ENCODE measurements around the gene TET3.
A peak's percentile ranks its signal among the peaks of the same experiment; 100 is the strongest.

Gene TET3

DNA sequence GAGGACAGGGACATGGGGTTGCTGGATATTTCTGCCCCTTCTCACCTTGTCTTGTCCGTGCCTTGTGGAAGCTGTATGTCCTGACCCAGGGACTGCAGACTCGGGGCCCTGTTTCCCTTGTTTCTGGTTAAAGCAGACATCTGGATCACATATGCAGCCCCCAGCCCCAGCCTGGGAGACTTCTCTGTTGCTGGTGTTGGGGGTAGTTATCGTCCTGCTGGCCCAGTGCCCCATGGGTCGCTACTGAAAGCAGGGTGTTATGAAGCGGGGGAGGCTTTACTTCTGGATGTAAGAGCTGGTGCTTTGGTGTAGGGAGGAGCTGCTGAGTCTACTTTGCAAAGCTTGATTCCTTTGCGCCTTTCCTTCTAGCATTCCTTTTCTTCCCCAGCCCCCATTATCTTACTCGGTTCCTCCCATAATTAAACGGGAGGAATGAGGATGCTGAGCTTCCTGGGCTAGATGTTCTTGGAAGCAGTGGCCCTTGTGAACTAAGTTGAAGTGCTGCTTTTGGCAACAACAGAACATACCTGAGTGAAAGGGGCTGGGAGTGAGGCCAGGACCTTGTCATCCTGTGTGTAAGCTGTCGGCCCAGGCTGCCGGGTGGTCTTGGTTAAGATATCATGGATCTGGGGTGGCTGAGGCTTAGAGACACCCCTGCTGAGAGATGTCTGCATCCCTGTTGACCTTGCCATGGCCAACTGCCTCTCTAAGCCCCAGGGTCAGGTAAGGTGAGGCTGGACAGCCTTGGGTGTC, 3.4 kb downstream of the TET3 start:
- no peak for DNase-seq

DNA sequence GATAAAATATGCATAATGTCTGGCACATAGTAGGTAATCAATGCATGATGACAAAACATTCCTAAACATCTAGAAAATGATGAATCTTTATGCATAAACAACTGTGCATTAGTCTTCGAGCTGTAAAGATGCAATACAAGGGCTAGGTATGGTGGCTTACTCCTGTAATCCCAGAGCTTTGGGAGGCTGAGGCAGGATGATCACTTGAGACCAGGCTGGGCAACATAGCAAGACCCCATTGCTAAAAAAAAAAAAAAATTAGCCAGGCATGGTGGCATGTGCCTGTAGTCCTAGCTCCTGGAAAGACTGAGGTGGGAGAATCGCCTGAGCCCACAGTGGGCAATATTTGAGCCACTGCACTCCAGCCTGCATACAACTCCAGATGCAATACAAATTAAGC, 5.3 kb downstream of the TET3 start:
- no peak for DNase-seq

DNA sequence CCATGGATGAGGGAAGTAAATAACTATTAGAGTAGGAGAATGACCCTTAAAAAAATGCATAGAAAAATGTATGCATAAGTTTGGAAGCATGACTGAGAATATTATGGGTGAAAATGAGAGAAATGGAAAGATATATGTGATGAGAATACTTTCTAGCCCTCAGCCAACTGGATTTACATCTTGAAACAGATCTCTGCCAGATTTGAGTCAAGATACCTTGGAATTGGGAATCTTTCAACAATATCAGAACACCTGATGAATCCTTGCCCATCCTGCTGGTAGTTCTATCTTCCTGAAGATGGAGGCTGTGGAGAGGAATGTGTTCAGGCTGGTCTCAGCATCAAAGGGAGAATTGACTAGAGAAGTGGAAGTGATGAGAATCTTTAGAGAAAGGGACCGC, 5.8 kb downstream of the TET3 start:
- no peak for DNase-seq

DNA sequence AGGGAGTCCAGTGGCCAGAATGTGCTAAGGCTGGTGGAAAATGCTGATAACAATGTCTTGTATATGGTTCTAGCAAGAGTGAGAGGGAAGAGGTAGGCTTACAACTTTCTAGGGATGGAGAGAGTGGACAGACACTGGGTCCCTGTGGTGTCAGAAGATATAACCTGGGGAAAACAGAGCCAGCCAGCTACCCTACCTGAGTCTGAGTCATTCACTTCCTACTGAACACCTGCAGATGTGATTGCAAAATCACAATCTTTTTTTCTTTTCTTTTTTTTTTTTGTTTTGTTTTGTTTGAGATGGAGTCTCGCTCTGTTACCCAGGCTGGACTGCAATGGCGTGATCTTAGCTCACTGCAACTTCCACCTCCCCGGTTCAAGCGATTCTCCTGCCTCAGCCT, 7.3 kb downstream of the TET3 start:
- DNase-seq: no peak

DNA sequence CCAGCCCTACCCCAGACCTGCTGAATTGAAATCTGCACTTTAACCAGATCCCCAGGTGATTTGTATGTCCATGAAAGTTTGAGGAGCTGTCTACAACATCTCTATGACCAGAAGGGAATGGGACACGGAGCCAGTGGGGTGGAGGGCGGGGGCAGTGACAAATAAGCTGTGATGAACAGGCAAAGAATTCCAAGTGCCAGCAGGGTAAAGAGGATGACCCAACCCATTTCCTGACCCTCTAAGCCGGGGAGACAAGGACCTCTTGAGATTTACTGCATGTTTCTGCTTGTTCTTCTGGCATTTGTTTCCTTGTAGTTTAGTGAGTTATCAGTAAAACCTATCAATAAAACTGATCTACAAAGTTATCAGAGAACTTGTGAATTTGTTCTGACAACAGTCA, 8.7 kb downstream of the TET3 start:
- DNase-seq: no peak

DNA sequence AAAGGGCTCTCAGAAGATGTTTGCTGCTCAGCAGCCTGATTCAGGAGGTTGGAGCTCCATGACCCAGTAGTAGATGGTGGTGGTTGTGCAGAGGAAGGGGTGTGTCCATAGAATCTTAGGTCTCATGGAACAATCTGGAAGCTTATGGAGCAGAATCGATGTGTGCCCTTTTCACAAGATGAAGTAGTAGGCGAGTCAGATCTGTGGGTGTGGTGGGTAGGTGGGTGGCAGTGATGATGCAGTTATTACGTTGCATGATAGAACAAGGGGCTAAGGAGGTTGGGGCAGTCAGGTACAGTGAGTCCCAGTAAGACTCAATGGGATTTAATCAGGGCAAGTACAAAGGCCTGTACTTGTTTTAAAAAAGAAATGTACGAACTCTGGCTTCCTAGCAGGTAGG, 9.1 kb downstream of the TET3 start:
- no peak for DNase-seq

DNA sequence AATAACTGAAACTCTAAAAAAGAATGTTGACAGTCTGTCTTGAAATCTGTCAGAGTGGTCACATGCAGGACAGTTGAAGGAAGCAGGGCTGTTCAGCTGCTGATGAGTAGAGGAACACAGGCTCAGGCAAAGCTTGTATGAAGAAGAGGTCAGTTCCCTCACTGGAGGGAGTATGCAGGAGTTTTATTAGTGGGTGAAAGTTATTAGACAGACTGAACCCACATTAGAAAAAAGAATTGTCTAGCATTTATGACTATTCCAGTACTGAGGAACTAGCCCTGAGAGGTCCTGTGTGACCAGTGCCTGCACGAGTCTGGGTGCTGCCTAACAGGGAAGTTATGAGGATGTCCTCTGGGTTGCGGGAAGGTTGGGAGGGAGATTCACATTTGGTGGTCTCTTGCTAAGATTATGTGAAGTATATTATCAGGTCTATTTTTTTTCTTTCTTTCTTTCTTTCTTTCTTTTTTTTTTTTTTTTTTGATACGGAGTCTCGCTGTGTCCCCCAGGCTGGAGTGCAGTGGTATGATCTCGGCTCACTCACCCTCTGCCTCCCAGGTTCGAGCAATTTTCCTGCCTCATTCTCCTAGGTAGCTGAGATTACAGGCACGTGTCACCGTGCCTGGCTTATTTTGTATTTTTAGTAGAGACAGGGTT, 9.6 kb downstream of the TET3 start:
- DNase-seq: no peak

DNA sequence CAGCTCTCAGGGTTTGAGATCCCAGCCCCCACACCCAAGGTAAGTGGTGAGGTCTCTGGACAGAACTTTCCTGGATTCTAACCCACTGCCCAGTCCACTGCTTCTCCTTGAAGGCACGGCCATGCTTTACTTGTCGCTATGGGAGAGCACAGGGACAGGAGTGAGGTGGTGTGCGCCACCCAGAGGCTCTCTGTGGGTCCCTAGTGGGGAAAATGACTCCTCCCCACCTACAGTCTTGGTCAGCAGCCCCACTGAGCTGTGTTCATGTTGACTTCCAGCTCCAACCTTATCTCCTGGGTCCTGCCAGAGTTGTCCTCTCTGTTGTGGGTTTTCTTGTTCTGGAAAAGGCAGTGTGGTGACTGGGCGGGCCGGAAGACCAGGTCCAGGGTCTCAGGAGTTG, 11.1 kb downstream of the TET3 start:
- no peak for DNase-seq

DNA sequence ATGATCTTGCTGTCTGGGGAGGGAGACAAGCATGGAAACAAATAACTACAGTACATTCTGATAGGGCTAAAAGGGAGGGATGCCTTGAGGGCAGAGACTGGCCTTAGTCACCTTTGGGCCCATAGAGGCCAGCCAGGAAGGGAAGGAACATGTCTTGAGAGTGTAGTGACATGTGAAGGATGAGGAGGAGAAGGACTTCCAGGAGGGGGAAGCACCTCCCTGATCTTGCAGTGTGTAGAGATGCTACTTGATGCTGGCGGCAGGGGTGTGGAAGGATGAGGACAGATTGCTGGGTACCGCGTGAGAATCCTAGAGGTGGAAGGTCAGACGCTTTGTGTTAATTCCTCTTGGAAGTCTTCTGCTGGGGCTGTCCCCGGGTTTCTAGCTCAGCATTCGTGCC, 13.1 kb downstream of the TET3 start:
- no peak for DNase-seq

DNA sequence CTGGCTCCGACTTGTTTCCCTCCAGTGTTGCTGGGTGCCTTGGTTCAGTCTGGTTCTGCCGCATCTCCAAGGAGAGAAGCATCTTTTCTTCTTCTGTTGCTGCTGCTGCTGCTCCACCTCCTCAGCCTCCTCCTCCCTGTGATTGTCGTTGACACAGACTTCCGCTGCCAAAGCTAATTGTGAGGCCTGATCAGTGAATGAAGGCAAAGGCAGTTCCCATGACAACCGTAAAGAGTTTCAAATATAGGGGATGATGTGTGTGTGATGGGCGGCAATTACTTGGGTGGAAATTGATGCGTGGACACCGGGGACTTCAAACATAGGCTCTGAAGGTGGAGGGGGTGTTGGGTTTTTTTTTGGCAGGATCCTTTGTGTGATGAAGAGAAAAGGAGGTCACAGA, 13.7 kb downstream of the TET3 start:
- no peak for DNase-seq

DNA sequence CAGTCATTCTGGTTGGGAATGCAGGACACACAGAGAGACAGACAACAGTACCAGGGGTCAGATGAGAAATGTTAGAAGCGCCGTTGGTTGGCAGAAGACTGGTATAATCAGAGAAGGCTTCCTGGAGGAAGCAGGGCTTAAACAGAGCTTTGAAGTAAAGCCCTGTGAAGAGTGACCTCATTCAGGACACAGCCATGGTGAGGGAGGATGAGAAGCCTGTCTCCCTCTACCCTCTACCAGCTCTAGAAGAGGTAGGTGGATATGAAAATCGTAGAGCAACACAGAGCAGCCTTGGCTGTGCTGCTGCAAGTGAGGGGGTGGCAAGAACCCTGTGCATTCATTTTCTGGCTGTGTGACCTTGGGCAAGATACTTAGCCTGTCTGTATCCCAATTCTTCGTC, 14.2 kb downstream of the TET3 start:
- no peak for DNase-seq

DNA sequence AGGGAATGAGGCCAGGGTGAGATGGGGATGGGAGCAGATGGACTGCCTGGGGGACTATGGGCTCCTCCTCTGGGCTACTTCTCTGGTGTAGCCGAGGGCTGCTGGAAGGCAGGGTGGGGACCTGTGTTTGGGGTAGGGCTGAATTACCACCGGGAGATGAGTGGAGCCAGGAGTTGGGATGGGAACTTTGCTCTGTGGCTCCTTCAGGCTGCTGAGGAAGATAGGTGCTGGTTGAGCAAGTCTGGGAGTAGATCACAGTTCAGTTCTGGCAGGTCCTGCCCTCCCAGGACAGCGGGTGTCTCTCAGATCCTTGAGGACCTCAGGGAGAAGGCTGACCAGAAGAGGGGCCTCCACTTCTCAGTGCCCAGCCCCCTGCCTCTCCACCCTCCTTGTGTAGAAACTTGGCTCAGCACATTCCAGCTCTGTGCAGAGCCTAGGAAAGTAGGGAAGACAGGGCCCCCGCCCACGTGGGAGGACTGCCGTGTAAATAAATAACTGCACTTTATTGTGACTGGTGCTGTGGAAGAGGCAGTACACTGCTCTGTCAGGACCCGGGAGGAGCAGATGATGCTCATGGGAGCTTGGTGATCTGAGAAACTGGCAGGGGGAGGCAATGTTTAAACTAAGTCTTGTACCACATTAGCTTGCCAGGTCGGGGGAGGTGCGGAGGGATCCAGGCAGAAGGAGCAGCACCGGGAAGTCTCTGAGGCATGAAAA, 15.3 kb downstream of the TET3 start:
- DNase-seq: no peak

DNA sequence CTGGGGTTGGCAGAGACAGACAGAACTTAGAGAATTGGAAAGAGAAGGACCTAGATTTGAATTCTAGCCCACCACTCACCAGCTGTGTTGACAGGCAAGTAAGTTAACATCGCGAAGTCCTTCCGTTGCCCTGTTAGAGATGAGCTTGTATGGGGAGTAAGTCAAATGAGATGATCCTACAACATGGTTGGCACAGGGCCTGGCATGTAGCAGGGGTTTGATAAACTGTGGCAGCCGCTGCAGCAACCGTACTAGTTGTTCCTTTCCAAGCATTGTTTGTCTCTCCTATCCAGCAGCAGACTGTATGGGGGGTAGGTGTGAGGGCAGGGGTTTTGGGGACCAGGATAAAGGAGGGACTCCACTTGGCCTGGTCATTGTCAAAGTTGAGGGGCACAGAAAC, 16.0 kb downstream of the TET3 start:
- no peak for DNase-seq

DNA sequence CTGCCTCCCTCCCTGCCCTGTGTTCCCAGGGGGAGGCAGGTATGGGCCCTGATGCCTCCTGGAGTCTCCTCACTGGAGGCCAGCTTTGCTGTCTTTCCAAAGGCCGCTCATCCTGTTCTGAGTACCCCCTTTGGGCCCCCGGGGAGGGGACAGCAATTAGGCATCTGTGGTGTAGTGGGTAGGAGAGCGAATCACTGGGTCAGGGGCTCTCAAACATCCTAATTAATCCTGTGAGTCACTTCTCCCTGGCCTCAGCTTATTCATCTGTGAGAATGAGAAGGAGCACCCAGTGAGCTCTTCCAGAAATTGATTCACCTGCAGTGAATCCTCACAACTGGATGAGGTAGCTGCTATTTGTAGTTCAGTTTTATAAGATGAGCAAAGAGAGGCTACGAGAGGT, 16.4 kb downstream of the TET3 start:
- no peak for DNase-seq

DNA sequence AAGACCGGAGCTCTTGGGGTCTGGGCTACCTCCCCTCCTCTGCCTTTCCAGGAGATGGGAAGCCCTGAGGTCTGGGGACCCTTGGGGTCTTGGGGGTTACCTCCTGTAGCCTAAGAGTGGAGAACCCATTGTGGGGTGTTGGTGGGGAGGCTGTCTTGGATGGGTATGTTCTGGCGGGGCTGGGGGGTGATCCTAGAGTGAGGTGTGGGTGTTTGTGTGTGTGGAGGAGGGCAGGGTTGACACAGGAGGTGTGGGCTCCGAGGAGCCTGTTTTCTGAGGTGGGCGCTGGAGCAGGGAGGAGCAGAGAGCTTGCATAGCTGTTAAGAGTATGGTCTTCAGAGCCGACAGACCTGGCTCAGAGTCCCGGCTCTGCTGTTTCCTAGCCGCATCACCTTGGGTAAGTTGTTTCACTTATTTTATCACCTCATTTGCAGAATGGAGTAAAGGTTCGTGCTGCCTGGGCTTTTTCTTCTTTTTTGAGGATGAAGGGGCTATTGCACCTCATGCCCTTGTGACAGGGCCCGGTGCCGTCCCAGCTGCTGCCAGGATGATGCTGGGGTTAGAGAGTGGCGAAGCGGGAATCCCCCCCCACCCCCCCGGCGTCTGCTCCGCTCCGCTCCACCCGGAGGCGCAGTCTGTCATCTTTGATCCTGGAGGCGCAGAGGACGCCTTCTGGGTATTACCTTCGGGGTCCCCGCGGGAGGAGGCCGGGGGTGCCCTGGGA, 17.2 kb downstream of the TET3 start:
- DNase-seq: no peak

DNA sequence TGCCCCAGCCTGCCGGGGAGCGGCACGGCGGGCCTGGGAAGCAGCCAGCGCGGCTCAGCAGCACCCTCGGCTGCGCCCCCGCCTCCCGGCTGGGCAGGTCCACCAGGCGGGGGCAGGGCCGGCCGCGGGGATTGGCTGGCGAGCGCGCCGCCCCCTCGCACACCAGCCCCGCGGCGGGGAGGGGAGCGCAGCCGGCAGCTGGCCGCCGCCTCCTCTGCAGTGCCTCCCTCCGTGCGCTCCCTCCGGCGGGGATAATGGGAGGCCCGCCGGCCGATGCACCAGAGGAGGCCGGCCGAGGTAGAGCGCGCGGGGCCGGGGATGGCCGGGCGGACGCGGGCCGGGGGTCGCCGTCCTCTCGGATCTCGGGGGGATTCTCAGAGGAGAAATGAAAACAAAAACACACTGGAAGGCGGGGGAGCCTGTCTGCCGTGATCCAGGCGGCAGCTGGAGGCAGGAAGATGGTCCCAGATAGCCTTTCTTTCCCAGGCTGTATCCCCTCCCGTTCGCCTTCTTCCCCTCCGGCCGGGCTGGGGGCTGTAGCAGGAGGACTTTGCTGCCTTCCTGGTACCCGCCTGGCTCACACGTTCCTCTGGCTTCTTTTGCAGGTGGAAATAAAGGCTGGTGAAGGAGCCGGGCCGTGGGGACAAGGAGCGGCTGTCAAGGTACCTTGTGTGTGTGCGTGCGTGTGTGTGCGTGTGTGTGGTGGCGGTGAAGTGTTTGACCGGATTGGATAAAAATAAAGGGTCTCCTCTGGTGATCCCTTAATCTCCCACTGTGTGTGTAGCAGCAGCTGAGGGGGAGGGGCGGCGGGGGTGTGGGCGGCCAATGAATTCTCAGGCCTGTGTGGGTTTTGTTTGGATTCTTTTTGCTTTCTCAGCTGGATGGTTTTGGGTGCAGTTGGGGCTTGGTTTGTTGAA, 18.1 kb downstream of the TET3 start:
- peak; percentile 59 for DNase-seq

DNA sequence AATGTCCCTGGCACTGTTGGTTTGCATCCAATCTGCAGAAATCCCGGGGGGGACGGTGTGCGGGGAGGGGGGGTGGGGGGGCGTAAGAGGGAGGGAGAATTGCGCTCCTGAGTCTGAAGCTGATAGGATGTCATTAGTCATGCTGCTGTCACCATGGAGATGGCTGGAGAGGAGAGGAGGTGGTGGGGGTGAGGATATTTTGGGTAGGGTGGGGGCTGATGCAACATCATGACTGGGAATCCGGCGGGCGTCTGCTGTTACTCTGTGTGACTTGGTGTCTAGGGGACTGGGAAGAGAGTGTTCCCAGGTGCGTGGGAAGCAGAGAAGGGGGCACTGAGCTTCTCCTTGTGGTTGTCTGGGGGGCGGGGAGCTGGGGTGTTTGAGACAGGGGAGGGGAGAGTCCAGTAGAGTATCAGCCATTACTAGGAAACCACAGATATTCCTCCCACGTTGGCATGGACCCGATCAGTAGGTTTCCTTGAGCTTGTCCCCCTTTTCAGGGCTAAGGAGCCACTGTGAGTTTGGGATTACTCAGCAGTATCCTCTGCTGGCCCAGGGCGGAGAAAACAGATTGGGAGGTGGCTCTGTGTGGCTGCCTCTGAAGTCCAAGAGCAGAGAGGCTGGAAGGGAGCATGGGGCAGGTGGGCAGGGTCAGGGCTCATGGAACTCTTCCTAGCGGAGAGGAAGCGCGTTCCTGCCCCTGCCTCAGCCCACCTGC, 18.9 kb downstream of the TET3 start:
- no peak for DNase-seq

DNA sequence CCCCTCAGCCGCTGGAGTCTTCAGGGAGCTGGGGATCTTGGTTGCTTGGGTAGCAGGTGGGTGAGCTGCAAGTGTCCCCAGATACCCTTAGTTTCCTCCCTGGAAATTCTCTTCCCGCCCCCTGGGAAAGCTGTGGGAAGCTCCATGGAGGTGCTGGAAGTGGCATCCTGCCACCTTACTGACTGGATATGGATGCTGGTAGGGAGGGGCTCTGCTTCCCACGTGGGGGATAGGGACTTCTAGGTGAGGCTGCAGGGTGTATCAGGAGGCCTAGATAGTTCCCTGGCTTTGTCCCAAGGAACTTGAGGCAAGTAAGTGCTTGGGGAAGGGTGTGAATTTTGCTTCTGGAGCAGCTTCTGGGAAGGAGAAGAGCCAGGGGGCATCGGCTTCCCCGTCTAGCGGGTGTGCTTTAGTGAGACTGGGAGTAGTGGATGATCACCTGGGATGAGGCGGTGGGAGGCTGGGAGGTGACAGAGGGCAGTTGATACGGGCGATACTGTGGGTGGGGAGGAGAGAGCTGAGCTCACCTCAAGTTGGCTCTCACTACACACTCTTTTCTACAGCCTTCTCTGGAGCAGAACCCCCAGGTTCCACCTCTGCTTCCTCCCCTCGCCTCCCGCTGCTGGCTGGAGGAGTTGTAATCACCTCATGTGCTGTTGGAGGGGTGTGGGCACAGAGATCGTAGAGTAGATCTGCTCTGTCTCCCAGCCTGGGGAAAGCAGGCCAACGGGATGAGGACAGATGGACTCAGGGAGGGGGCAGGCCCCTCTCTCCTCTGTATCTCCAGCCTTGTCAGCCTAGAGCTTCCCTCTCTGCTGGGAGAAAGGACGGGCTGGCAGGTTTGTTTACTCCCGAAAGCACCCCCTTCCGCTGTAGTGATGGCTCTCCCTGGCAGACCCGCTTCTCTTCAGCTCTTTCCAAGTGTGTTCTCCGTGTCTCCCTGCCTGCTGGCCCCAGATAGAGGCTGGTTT, 19.8 kb downstream of the TET3 start:
- no peak for DNase-seq

DNA sequence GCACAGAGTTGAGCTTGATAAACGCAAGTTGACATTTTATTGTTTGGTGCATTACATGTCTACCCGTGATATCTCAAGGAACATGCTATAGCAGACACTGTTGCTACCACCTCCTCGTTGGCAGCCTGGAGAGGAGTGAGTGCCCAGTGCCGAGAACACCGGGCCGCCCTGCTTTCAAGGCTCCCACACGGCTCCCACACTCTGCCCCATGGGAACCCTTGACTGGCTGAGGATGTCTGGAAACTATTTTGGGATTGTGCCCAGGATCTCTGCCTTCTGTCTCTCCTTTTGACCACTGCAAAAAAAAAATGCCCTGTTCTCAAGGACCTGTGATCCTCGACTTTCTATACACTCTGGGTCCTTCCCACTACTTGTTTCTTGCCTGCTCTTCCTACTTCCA, 21.1 kb downstream of the TET3 start:
- DNase-seq: no peak

DNA sequence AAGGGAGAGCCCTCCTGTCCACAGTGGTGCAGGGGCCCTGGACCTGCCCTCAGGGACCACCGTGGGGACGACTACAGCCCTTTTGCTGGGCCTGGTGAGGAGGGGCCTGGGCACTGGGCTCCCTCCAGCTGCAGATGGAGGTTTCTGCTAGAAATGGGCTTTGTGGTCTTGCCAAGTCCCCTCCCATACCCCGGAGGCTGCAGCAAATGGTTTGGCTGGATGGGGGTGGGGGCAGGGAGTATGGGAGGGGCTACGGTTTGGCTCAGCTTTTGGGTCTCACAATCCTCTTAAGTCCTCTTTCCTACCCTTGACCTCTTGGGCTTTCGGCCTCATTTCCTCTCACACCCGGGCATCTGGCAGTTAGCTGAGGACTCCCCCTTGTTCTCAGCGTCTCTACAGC, 21.7 kb downstream of the TET3 start:
- DNase-seq: no peak

DNA sequence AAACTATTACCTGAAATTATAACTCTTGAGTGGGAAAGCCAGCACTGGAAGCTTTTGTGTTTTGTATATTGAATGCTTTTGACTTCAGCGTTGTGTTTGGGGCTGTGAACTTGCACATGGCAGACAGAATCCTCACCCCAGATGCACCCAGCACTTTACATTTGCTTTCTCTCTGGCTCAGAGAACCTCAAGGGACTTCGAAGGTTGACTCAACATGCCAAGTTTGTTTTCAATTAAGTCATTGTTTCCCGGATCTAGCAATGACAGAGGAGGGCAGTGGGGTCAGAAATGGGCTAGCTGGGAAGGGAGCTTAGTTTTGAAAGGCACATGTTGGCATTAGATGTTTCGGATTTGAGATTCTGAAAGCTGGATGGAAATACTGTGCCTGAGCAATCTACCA, 22.4 kb downstream of the TET3 start:
- no peak for DNase-seq

All from NCI-H1694 (cell line).